Measurements from ENCODE around the gene ATP4B.

- no peak for TF ChIP-seq EZH2 (IDR thresholded peaks at IDR 0.05; ENCODE audit: low read length, missing control alignments)
- no peak for TF ChIP-seq CTCF (conservative IDR thresholded peaks at IDR 0.05 in 1 of 2, IDR thresholded peaks at IDR 0.05 in 1 of 2; ENCODE audit: low read depth in 1 of 2, low read length in 2 of 2)
Measured at GRCh38 chr13:113631341-113632095, 26.5 kb downstream of the ATP4B start.
